Measurements from ENCODE around the gene TRIML2. TPM values are rescaled to one million over a fixed set of nuclear protein-coding genes. Genes with fewer than 3 reads are reported as not detected.

Gene TRIML2, protein sequence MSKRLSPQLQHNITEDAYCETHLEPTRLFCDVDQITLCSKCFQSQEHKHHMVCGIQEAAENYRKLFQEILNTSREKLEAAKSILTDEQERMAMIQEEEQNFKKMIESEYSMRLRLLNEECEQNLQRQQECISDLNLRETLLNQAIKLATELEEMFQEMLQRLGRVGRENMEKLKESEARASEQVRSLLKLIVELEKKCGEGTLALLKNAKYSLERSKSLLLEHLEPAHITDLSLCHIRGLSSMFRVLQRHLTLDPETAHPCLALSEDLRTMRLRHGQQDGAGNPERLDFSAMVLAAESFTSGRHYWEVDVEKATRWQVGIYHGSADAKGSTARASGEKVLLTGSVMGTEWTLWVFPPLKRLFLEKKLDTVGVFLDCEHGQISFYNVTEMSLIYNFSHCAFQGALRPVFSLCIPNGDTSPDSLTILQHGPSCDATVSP
- not detected in 2 replicates for polyA plus RNA-seq (2012; rRNA removed)
- polyA plus RNA-seq (2012; cell fraction: cytosol; rRNA removed), result not detected in 2 replicates
- not detected in 2 replicates for polyA plus RNA-seq (2012; cell fraction: nucleus; rRNA removed)

DNA sequence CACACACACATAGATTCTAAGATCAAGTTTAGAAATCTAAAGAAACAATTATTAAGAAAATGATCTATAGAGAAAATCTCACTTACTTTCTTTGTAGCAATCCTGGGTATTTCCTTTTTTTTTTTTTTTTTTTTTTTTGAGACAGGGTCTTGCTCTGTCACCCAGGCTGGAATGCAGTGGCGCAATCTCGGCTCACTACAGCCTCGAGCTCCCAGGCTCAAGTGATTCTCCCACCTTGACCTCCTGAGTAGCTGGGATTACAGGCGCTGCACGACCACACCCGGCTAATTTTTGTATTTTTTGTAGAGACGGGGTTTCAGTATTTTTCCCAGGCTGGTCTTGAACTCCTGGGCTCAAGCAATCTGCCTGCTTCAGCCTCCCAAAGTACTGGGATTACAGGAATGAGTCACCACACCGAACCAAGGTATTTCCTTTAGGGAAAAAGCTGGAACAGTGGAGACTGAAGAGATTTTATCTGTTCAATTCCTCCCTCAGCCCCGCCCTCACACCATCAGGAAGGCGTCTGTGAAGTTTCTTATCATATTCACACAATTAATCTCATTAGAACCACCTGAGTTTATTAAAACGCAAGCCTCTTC is at the start of gene TRIML2:
TRIML2 (minus strand) TSS at position 447 of the 599 bp plus-strand sequence. CDS start 4,235 bp downstream, outside the sequence.
- H3K27me3 ChIP-seq (ENCODE audit: insufficient read depth), result no peaks in the 10 kb centered on the region
- H3K4me3 ChIP-seq (ENCODE audit: low read depth in 2 of 2, low read length in 1 of 2), result no peak within 1 kb of the TSS
- H2AFZ ChIP-seq (ENCODE audit: low read depth), result no peak within 1 kb of the TSS
- ChIA-PET CTCF (no interaction called here), POLR2A (no interaction called here)
- H3K79me2 ChIP-seq (ENCODE audit: insufficient read depth), result no peaks in the 10 kb centered on the region
- 27% methylated on average over 11 of the region's 11 CpGs for WGBS (ENCODE audit: low lambda C conversion rate)
- no peaks in the 10 kb centered on the region for H3K9me2 ChIP-seq
- H4K20me1 ChIP-seq (ENCODE audit: insufficient read depth), result no peaks in the 10 kb centered on the region
- H3K9ac ChIP-seq, result no peak within 1 kb of the TSS
- no peak for DNase-seq
- TF ChIP-seq POLR2AphosphoS5 (IDR thresholded peaks at IDR 0.05; ENCODE audit: low read depth, low read length) (no peak), MEF2A (IDR thresholded peaks at IDR 0.05; ENCODE audit: borderline replicate concordance, low read depth) (no peak), TAF1 (IDR thresholded peaks at IDR 0.05; ENCODE audit: borderline replicate concordance, low read depth, low read length) (no peak), NRF1 (IDR thresholded peaks at IDR 0.05; ENCODE audit: low read depth, low read length) (no peak), CHD2 (IDR thresholded peaks at IDR 0.05; ENCODE audit: low read length, partially characterized antibody) (no peak), FOXJ3 (CRISPR knock-in tag; IDR thresholded peaks at IDR 0.05) (no peak), TCF12 (IDR thresholded peaks at IDR 0.05) (no peak), RFX5 (IDR thresholded peaks at IDR 0.05; ENCODE audit: low read length) (no peak), FOXM1 (IDR thresholded peaks at IDR 0.05; ENCODE audit: low read depth) (no peak), ELF1 (IDR thresholded peaks at IDR 0.05) (no peak), RCOR1 (IDR thresholded peaks at IDR 0.05; ENCODE audit: low read length) (no peak)
- TF ChIP-seq, protein P1, sequence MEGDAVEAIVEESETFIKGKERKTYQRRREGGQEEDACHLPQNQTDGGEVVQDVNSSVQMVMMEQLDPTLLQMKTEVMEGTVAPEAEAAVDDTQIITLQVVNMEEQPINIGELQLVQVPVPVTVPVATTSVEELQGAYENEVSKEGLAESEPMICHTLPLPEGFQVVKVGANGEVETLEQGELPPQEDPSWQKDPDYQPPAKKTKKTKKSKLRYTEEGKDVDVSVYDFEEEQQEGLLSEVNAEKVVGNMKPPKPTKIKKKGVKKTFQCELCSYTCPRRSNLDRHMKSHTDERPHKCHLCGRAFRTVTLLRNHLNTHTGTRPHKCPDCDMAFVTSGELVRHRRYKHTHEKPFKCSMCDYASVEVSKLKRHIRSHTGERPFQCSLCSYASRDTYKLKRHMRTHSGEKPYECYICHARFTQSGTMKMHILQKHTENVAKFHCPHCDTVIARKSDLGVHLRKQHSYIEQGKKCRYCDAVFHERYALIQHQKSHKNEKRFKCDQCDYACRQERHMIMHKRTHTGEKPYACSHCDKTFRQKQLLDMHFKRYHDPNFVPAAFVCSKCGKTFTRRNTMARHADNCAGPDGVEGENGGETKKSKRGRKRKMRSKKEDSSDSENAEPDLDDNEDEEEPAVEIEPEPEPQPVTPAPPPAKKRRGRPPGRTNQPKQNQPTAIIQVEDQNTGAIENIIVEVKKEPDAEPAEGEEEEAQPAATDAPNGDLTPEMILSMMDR (IDR thresholded peaks at IDR 0.05), result no peak
- peaks cover 4% of the 10 kb centered on the region for H3F3A ChIP-seq (replicated peaks; ENCODE audit: insufficient read depth)
- H3K4me2 ChIP-seq, result no peak within 1 kb of the TSS
- no peaks in the 10 kb centered on the region for H3K9me3 ChIP-seq
- H3K4me1 ChIP-seq (ENCODE audit: control insufficient read depth in 1 of 2, insufficient read depth in 2 of 2, low read depth in 1 of 2, low read length in 1 of 2), result no peaks in the 10 kb centered on the region
- H3K27ac ChIP-seq (ENCODE audit: low read depth in 2 of 2, low read length in 1 of 2), result no peak within 1 kb of the TSS
- no peaks in the 10 kb centered on the region for H3K36me3 ChIP-seq (replicated peaks in 1 of 2; ENCODE audit: control insufficient read depth in 1 of 2, insufficient read depth in 2 of 2, low read length in 1 of 2)

DNA sequence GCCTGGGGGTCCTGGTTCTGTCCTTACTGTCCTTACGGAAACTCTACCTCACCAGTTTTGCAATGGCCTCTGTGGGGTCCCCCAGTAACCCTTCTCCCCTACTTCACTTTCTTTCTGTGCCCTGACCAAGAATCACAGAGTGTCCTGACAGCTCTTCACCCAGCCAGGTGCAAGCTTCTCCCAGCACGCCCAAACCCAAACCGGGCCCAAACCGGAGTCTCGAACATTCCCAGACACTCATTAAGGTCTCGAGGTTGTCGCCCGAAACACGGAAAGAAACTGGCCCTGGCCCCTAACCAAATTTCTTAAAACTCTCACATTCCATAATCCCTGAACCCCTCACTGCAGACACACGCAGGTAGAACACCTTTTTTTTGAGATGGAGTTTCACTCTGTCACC is 48.9 kb upstream of the TRIML2 start:
- Histone ChIP-seq H3K27ac (ENCODE audit: low read depth in 2 of 2, low read length in 1 of 2) (no peak overlapping the region), H3K4me1 (ENCODE audit: control insufficient read depth in 1 of 2, insufficient read depth in 2 of 2, low read depth in 1 of 2, low read length in 1 of 2) (peaks cover 0 to 6% of the 10 kb centered on the region in 2 experiments; a peak in 1 of 4 replicates), H3K4me2 (no peak overlapping the region), H3K27me3 (ENCODE audit: insufficient read depth) (no peaks in the 10 kb centered on the region), H3K9ac (no peak overlapping the region), H3F3A (replicated peaks; ENCODE audit: insufficient read depth) (no peaks in the 10 kb centered on the region), H3K4me3 (ENCODE audit: low read depth in 2 of 2, low read length in 1 of 2) (no peak overlapping the region), H3K9me2 (no peaks in the 10 kb centered on the region), H4K20me1 (ENCODE audit: insufficient read depth) (no peaks in the 10 kb centered on the region), H3K36me3 (replicated peaks in 1 of 2; ENCODE audit: control insufficient read depth in 1 of 2, insufficient read depth in 2 of 2, low read length in 1 of 2) (no peaks in the 10 kb centered on the region), H3K9me3 (no peaks in the 10 kb centered on the region), H2AFZ (ENCODE audit: low read depth) (no peak overlapping the region), H3K79me2 (ENCODE audit: insufficient read depth) (no peaks in the 10 kb centered on the region)
- ChIA-PET CTCF (no interaction called here), POLR2A (no interaction called here)
- 68% methylated on average over 10 of the region's 10 CpGs for WGBS (ENCODE audit: low lambda C conversion rate)
- no peak for DNase-seq
- no peak for TF ChIP-seq FOXJ3 (CRISPR knock-in tag; IDR thresholded peaks at IDR 0.05)
- no peak for TF ChIP-seq NRF1 (IDR thresholded peaks at IDR 0.05; ENCODE audit: low read depth, low read length)
- TF ChIP-seq SIN3A (IDR thresholded peaks at IDR 0.05; ENCODE audit: borderline replicate concordance, low read depth, low read length), result no peak
- TF ChIP-seq ELF1 (IDR thresholded peaks at IDR 0.05), result no peak
- no peak for TF ChIP-seq FOSL2 (IDR thresholded peaks at IDR 0.05; ENCODE audit: borderline replicate concordance, low read depth)
- TF ChIP-seq CHD2 (IDR thresholded peaks at IDR 0.05; ENCODE audit: low read length, partially characterized antibody), result no peak
- TF ChIP-seq EZH2phosphoT487 (IDR thresholded peaks at IDR 0.05; ENCODE audit: borderline replicate concordance, low read depth), result no peak
- TF ChIP-seq TCF12 (IDR thresholded peaks at IDR 0.05), result no peak
- no peak for TF ChIP-seq MEF2A (IDR thresholded peaks at IDR 0.05; ENCODE audit: borderline replicate concordance, low read depth)
- no peak for TF ChIP-seq GABPA (IDR thresholded peaks at IDR 0.05; ENCODE audit: low read depth)
- TF ChIP-seq TAF1 (IDR thresholded peaks at IDR 0.05; ENCODE audit: borderline replicate concordance, low read depth, low read length), result no peak
- TF ChIP-seq, protein P2, sequence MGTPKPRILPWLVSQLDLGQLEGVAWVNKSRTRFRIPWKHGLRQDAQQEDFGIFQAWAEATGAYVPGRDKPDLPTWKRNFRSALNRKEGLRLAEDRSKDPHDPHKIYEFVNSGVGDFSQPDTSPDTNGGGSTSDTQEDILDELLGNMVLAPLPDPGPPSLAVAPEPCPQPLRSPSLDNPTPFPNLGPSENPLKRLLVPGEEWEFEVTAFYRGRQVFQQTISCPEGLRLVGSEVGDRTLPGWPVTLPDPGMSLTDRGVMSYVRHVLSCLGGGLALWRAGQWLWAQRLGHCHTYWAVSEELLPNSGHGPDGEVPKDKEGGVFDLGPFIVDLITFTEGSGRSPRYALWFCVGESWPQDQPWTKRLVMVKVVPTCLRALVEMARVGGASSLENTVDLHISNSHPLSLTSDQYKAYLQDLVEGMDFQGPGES (IDR thresholded peaks at IDR 0.05; ENCODE audit: low read depth, low read length), result no peak
- no peak for TF ChIP-seq RAD21 (IDR thresholded peaks at IDR 0.05; ENCODE audit: low read length)
- no peak for TF ChIP-seq YY1 (IDR thresholded peaks at IDR 0.05; ENCODE audit: low read depth)
- TF ChIP-seq, protein P3, sequence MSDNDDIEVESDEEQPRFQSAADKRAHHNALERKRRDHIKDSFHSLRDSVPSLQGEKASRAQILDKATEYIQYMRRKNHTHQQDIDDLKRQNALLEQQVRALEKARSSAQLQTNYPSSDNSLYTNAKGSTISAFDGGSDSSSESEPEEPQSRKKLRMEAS (IDR thresholded peaks at IDR 0.05; ENCODE audit: low read depth), result no peak
- TF ChIP-seq, protein P1 (IDR thresholded peaks at IDR 0.05), result no peak
